ENCODE results near the gene RGL2.

The RGL2 gene

GRCh38 chr6:33280539-33280938, 18.2 kb downstream of the RGL2 start:
- Histone ChIP-seq H3K27me3 (ENCODE audit: control insufficient read depth, low read length) (no peaks in the 10 kb centered on the region), H3K4me3 (ENCODE audit: low read length) (no peak overlapping the region), H3K9me3 (ENCODE audit: control insufficient read depth, insufficient read depth, low read length) (no peaks in the 10 kb centered on the region), H3F3A (ENCODE audit: control insufficient read depth, insufficient read depth) (peaks cover 42% of the 10 kb centered on the region), H3K79me2 (ENCODE audit: control insufficient read depth, low read length) (peaks cover 4% of the 10 kb centered on the region), H4K20me1 (ENCODE audit: control insufficient read depth, insufficient read depth, low read depth, low read length) (no peaks in the 10 kb centered on the region; the same call in 1 of the 2 replicates), H3K36me3 (ENCODE audit: control insufficient read depth, low read length) (peaks cover 88% of the 10 kb centered on the region), H3K9me2 (replicated peaks; ENCODE audit: control insufficient read depth, low read length) (no peaks in the 10 kb centered on the region), H3K27ac (ENCODE audit: low read depth, low read length) (peak overlapping the region; percentile 37; the same call in 1 of the 2 replicates), H3K4me2 (ENCODE audit: low read length) (no peak overlapping the region), H3K4me1 (ENCODE audit: control insufficient read depth, low read length) (peaks cover 47% of the 10 kb centered on the region)
- TF ChIP-seq EZH2phosphoT487 (IDR thresholded peaks at IDR 0.05; ENCODE audit: borderline replicate concordance, low read length) = no peak
- TF ChIP-seq CTCF (IDR thresholded peaks at IDR 0.05; ENCODE audit: low read depth, low read length, poor library complexity, severe bottlenecking) = no peak

- peaks cover 52% of the 10 kb centered on the region for H3K4me1 ChIP-seq (ENCODE audit: control insufficient read depth, low read length)
- H3K27me3 ChIP-seq (ENCODE audit: control insufficient read depth, low read length) = no peaks in the 10 kb centered on the region
- H3F3A ChIP-seq (ENCODE audit: control insufficient read depth, insufficient read depth) = peaks cover 47% of the 10 kb centered on the region
Observed at GRCh38 chr6:33279971-33280511, 18.7 kb downstream of the RGL2 start.

GRCh38 chr6:33279257-33279695, 19.5 kb downstream of the RGL2 start:
- H3K79me2 ChIP-seq (ENCODE audit: control insufficient read depth, low read length) = peaks cover 17% of the 10 kb centered on the region
- peaks cover 54% of the 10 kb centered on the region for H3F3A ChIP-seq (ENCODE audit: control insufficient read depth, insufficient read depth)
- H3K27ac ChIP-seq (ENCODE audit: low read depth, low read length) = 0 out of 2 replicates have a peak overlapping the region, but pooled peaks have one; percentile 37
- peaks cover 90% of the 10 kb centered on the region for H3K36me3 ChIP-seq (ENCODE audit: control insufficient read depth, low read length)
- no peaks in the 10 kb centered on the region for H3K9me3 ChIP-seq (ENCODE audit: control insufficient read depth, insufficient read depth, low read length)
- TF ChIP-seq CTCF (IDR thresholded peaks at IDR 0.05; ENCODE audit: low read depth, low read length, poor library complexity, severe bottlenecking) (no peak), EZH2phosphoT487 (IDR thresholded peaks at IDR 0.05; ENCODE audit: borderline replicate concordance, low read length) (no peak)
- H3K9me2 ChIP-seq (replicated peaks; ENCODE audit: control insufficient read depth, low read length) = no peaks in the 10 kb centered on the region
- peaks cover 9% of the 10 kb centered on the region for H4K20me1 ChIP-seq (ENCODE audit: control insufficient read depth, insufficient read depth, low read depth, low read length)
- peaks cover 60% of the 10 kb centered on the region for H3K4me1 ChIP-seq (ENCODE audit: control insufficient read depth, low read length)
- no peak overlapping the region for H3K4me2 ChIP-seq (ENCODE audit: low read length)
- no peak overlapping the region for H3K4me3 ChIP-seq (ENCODE audit: low read length)
- H3K27me3 ChIP-seq (ENCODE audit: control insufficient read depth, low read length) = no peaks in the 10 kb centered on the region

More at GRCh38 chr6:33279971-33280511, 18.7 kb downstream of the RGL2 start:
- Histone ChIP-seq H3K9me3 (ENCODE audit: control insufficient read depth, insufficient read depth, low read length) (no peaks in the 10 kb centered on the region), H3K4me3 (ENCODE audit: low read length) (no peak overlapping the region), H3K9me2 (replicated peaks; ENCODE audit: control insufficient read depth, low read length) (no peaks in the 10 kb centered on the region), H3K79me2 (ENCODE audit: control insufficient read depth, low read length) (peaks cover 9% of the 10 kb centered on the region), H4K20me1 (ENCODE audit: control insufficient read depth, insufficient read depth, low read depth, low read length) (peaks cover 2% of the 10 kb centered on the region), H3K4me2 (ENCODE audit: low read length) (no peak overlapping the region), H3K36me3 (ENCODE audit: control insufficient read depth, low read length) (peaks cover 89% of the 10 kb centered on the region), H3K27ac (ENCODE audit: low read depth, low read length) (peak overlapping the region; percentile 37; the same call in 1 of the 2 replicates)
- TF ChIP-seq CTCF (IDR thresholded peaks at IDR 0.05; ENCODE audit: low read depth, low read length, poor library complexity, severe bottlenecking) = peak; percentile 98
- TF ChIP-seq EZH2phosphoT487 (IDR thresholded peaks at IDR 0.05; ENCODE audit: borderline replicate concordance, low read length) = no peak

Data from DOHH2 (cell line).